Smooth muscle cell (in vitro differentiated cells): Measurements from ENCODE around the gene PPP2R2D. TPM values are rescaled to one million over a fixed set of nuclear protein-coding genes. Genes with fewer than 3 reads are reported as not detected.

Experiments used
- DNase-seq: peaks from one replicate; lab custom pipeline; 2025; ENCODE audit not compliant: unreplicated experiment; lab: John Stamatoyannopoulos, UW
- H2AFZ ChIP-seq: fragments of 200-600 bp; sonication (generic); 2 replicates; pipeline ENCODE4 v1.6.0; 2016; ENCODE audit warnings: antibody characterized with exemption, low read depth, mild to moderate bottlenecking
- H3F3A ChIP-seq: fragments of 200-600 bp; sonication (generic); 2 replicates; pipeline ENCODE4 v1.6.0; 2017; ENCODE audit warnings: antibody characterized with exemption, low read depth
- H3K27ac ChIP-seq: fragments of 200-600 bp; sonication (generic); 2 replicates; pipeline ENCODE4 v1.5.1; 2016; ENCODE audit warnings: low read depth, mild to moderate bottlenecking
- H3K27me3 ChIP-seq: fragments of 200-600 bp; sonication (generic); 2 replicates; pipeline ENCODE4 v1.6.1; 2016; ENCODE audit warnings: low read depth, mild to moderate bottlenecking
- H3K36me3 ChIP-seq: fragments of 200-600 bp; sonication (generic); 2 replicates; pipeline ENCODE4 v1.5.1; 2016; ENCODE audit warnings: low read depth
- H3K4me1 ChIP-seq: fragments of 200-600 bp; sonication (generic); 2 replicates; pipeline ENCODE4 v1.5.1; 2016; ENCODE audit warnings: low read depth
- H3K4me2 ChIP-seq: fragments of 200-600 bp; sonication (generic); 2 replicates; pipeline ENCODE4 v1.6.0; 2016; ENCODE audit warnings: mild to moderate bottlenecking
- H3K4me3 ChIP-seq: fragments of 200-600 bp; sonication (generic); 2 replicates; pipeline ENCODE4 v1.5.1; 2016; ENCODE audit warnings: mild to moderate bottlenecking
- H3K79me2 ChIP-seq: fragments of 200-600 bp; sonication (generic); 2 replicates; pipeline ENCODE4 v1.6.0; 2016; ENCODE audit warnings: low read depth, mild to moderate bottlenecking
- H3K9ac ChIP-seq: fragments of 200-600 bp; sonication (generic); 2 replicates; pipeline ENCODE4 v1.6.0; 2016; ENCODE audit warnings: low read depth
- H3K9me3 ChIP-seq: fragments of 200-600 bp; sonication (generic); replicated peaks from 2 replicates; pipeline ENCODE4 v1.5.1; 2016; ENCODE audit warnings: low read depth
- H4K20me1 ChIP-seq: fragments of 200-600 bp; sonication (generic); 2 replicates; pipeline ENCODE4 v1.6.0; 2016; ENCODE audit warnings: low read depth
- CTCF ChIP-seq: fragments of 200-600 bp; sonication (generic); IDR thresholded peaks from 2 replicates; pipeline ENCODE4 v1.5.1; 2017; ENCODE audit warnings: borderline replicate concordance, mild to moderate bottlenecking, antibody characterized with exemption; ENCODE audit not compliant: insufficient read depth, poor library complexity, severe bottlenecking
- WGBS: methylation state at CpG from one replicate; pipeline ENCODE4 v1.1.7; 2016; ENCODE audit warnings: low lambda C conversion rate; 5-methylcytosine and 5-hydroxymethylcytosine counted together
- polyA plus RNA-seq: library from polyadenylated mRNA; unstranded; fragments of >200 nt; fragmentation: Nextera tagmentation; extraction: Ambion mirVana; gene quantifications from 2 replicates; pipeline ENCODE4 v1.2.1, GENCODE V29; 2016
- total RNA-seq: library from RNA; depleted of rRNA; stranded (reverse); fragments of >200 nt; gene quantifications from 2 replicates; pipeline ENCODE4 v1.2.3, GENCODE V29; 2014

PPP2R2D gene
- total and polyA plus RNA-seq, 2 experiments from 2014 or later = 22.5 to 27.1 TPM

GRCh38 chr10:131858118-131858515, 42.7 kb upstream of the PPP2R2D start:
- Histone ChIP-seq H3K4me2 (no peak overlapping the region), H4K20me1 (no peaks in the 10 kb centered on the region), H3F3A (no peaks in the 10 kb centered on the region), H3K27ac (no peak overlapping the region), H3K36me3 (no peaks in the 10 kb centered on the region), H3K4me3 (no peak overlapping the region), H3K27me3 (peaks cover 20% of the 10 kb centered on the region), H2AFZ (no peak overlapping the region), H3K9me3 (no peaks in the 10 kb centered on the region), H3K9ac (no peak overlapping the region), H3K4me1 (no peaks in the 10 kb centered on the region), H3K79me2 (no peaks in the 10 kb centered on the region)
- DNase-seq = no peak
- WGBS = 91% methylated on average over 11 of the region's 11 CpGs
- no peak for TF ChIP-seq CTCF

GRCh38 chr10:131858583-131859340, 42.0 kb upstream of the PPP2R2D start:
- Histone ChIP-seq H3K9ac (no peak overlapping the region), H3K4me1 (no peaks in the 10 kb centered on the region), H3K4me2 (no peak overlapping the region), H2AFZ (no peak overlapping the region), H3K79me2 (no peaks in the 10 kb centered on the region), H3K36me3 (no peaks in the 10 kb centered on the region), H3K27ac (no peak overlapping the region), H3F3A (no peaks in the 10 kb centered on the region), H3K4me3 (no peak overlapping the region), H4K20me1 (no peaks in the 10 kb centered on the region), H3K27me3 (peaks cover 22% of the 10 kb centered on the region), H3K9me3 (no peaks in the 10 kb centered on the region)
- no peak for TF ChIP-seq CTCF
- 88% methylated on average over 35 of the region's 35 CpGs for WGBS
- no peak for DNase-seq

GRCh38 chr10:131859341-131860020, 41.3 kb upstream of the PPP2R2D start:
- Histone ChIP-seq H3K4me1 (no peaks in the 10 kb centered on the region), H4K20me1 (no peaks in the 10 kb centered on the region), H3K27ac (no peak overlapping the region), H3K27me3 (peaks cover 27% of the 10 kb centered on the region), H3K9ac (no peak overlapping the region), H2AFZ (no peak overlapping the region), H3K4me3 (no peak overlapping the region), H3K4me2 (no peak overlapping the region), H3F3A (no peaks in the 10 kb centered on the region), H3K36me3 (no peaks in the 10 kb centered on the region), H3K9me3 (no peaks in the 10 kb centered on the region), H3K79me2 (no peaks in the 10 kb centered on the region)
- WGBS = 77% methylated on average over 9 of the region's 9 CpGs
- no peak for DNase-seq
- TF ChIP-seq CTCF = no peak
